Measurements from ENCODE around the gene HORMAD1. TPM values are rescaled to one million over a fixed set of nuclear protein-coding genes. Genes with fewer than 3 reads are reported as not detected.

HORMAD1 gene
- total RNA-seq, 1 experiment from 2014 or later, result not detected

GRCh38 chr1:150761801-150762200 is 41.1 kb upstream of the HORMAD1 start:
- no TSS peak for BruUV-seq (replicated peaks)
- Histone ChIP-seq H3K4me2 (no peak overlapping the region), H4K20me1 (ENCODE audit: insufficient read depth) (no peaks in the 10 kb centered on the region), H3K36me3 (ENCODE audit: low read depth) (no peaks in the 10 kb centered on the region), H3K4me3 (no peak overlapping the region), H3K27me3 (ENCODE audit: insufficient read depth, low read depth) (no peaks in the 10 kb centered on the region), H2AFZ (no peak overlapping the region), H3K9me2 (ENCODE audit: insufficient read depth) (no peaks in the 10 kb centered on the region), H3F3A (ENCODE audit: insufficient read depth, low read depth) (0 out of 2 replicates have a peak, but pooled peaks cover 5% of the 10 kb centered on the region), H3K79me2 (ENCODE audit: low read depth) (no peaks in the 10 kb centered on the region), H3K27ac (no peak overlapping the region), H3K9me3 (ENCODE audit: insufficient read depth, low read depth) (no peaks in the 10 kb centered on the region), H3K4me1 (replicated peaks; ENCODE audit: insufficient read depth) (0 out of 2 replicates have a peak, but pooled peaks cover 18% of the 10 kb centered on the region)
- no peak for TF ChIP-seq EZH2 (IDR thresholded peaks at IDR 0.05; ENCODE audit: low read depth)
- no peak for TF ChIP-seq CTCF (conservative IDR thresholded peaks at IDR 0.05)
- ChIA-PET POLR2A (ENCODE audit: unreplicated experiment) (no interaction called here), CTCF (no interaction called here)
- intact Hi-C loops (cut with micrococcal nuclease; ENCODE audit: unreplicated experiment), result no loop called here
- no peak for DNase-seq

DNA sequence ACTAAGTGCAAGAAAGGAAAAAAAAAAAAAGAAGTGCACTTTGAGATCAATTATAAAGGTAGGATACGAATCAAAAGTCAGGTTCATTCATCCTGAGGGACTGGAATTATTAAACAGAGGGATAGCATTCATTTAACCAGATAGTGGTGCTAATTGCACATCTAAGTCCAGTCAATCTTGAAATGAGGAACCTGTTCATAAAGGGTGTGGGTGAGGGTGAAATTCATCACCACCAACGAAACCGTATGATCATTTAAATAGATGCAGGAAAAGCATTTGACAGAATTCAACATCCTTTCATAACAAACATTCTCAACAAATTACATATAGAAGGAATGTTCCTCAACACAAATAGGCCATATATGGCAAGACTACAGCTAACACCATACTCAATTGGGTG is 39.3 kb upstream of the HORMAD1 start:
- intact Hi-C loops (cut with micrococcal nuclease; ENCODE audit: unreplicated experiment), result no loop called here
- TF ChIP-seq CTCF (conservative IDR thresholded peaks at IDR 0.05) (no peak), EZH2 (IDR thresholded peaks at IDR 0.05; ENCODE audit: low read depth) (no peak)
- Histone ChIP-seq H3K27me3 (ENCODE audit: insufficient read depth, low read depth) (no peaks in the 10 kb centered on the region), H3F3A (ENCODE audit: insufficient read depth, low read depth) (0 out of 2 replicates have a peak, but pooled peaks cover 5% of the 10 kb centered on the region), H3K9me2 (ENCODE audit: insufficient read depth) (no peaks in the 10 kb centered on the region), H4K20me1 (ENCODE audit: insufficient read depth) (no peaks in the 10 kb centered on the region), H3K79me2 (ENCODE audit: low read depth) (no peaks in the 10 kb centered on the region), H3K36me3 (ENCODE audit: low read depth) (no peaks in the 10 kb centered on the region), H3K4me1 (replicated peaks; ENCODE audit: insufficient read depth) (0 out of 2 replicates have a peak, but pooled peaks cover 8% of the 10 kb centered on the region), H3K4me2 (no peak overlapping the region), H2AFZ (no peak overlapping the region), H3K27ac (no peak overlapping the region), H3K4me3 (no peak overlapping the region), H3K9me3 (ENCODE audit: insufficient read depth, low read depth) (no peaks in the 10 kb centered on the region)
- DNase-seq, result no peak
- POLR2A ChIA-PET (ENCODE audit: unreplicated experiment), result no interaction called here
- no TSS peak for BruUV-seq (replicated peaks)
- CTCF ChIA-PET, result no interaction called here

DNA sequence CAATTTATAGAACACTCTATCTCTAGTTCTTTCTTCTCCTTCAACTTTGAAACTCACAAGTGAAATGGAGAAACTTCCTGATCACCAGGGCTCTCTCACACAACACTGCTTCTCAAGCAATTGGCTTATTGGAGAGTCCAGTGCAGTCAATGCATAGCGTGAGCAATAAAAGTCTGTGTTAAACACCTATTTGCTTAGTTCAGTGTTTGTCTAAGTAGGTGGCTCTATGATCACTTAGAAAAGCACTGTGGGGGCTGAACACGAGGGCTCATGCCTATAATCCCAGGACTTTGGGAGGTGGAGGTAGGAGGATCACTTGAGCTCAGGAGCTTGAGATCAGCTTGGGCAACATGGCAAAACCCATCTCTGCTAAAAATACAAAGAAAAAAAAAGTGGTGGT is 32.7 kb upstream of the HORMAD1 start:
- H3K36me3 ChIP-seq (ENCODE audit: low read depth), result no peaks in the 10 kb centered on the region
- no peak overlapping the region for H3K4me3 ChIP-seq
- DNase-seq, result no peak
- TF ChIP-seq CTCF (conservative IDR thresholded peaks at IDR 0.05) (no peak), EZH2 (IDR thresholded peaks at IDR 0.05; ENCODE audit: low read depth) (no peak)
- no peak overlapping the region for H3K4me2 ChIP-seq
- H3F3A ChIP-seq (ENCODE audit: insufficient read depth, low read depth), result no peaks in the 10 kb centered on the region
- no peaks in the 10 kb centered on the region for H3K9me2 ChIP-seq (ENCODE audit: insufficient read depth)
- H2AFZ ChIP-seq, result no peak overlapping the region
- POLR2A ChIA-PET (ENCODE audit: unreplicated experiment), result no interaction called here
- H3K79me2 ChIP-seq (ENCODE audit: low read depth), result no peaks in the 10 kb centered on the region
- H3K9me3 ChIP-seq (ENCODE audit: insufficient read depth, low read depth), result no peaks in the 10 kb centered on the region
- CTCF ChIA-PET, result no interaction called here
- no peak overlapping the region for H3K27ac ChIP-seq
- H3K27me3 ChIP-seq (ENCODE audit: insufficient read depth, low read depth), result no peaks in the 10 kb centered on the region
- no peaks in the 10 kb centered on the region for H3K4me1 ChIP-seq (replicated peaks; ENCODE audit: insufficient read depth)
- H4K20me1 ChIP-seq (ENCODE audit: insufficient read depth), result no peaks in the 10 kb centered on the region
- no TSS peak for BruUV-seq (replicated peaks)
- intact Hi-C loops (cut with micrococcal nuclease; ENCODE audit: unreplicated experiment), result no loop called here

Measured in PC-9 (cell line).